ENCODE data around the gene STARD6.
"Not testable (repeated sequence)": the region's sequence is repeated elsewhere in the genome, so short reads cannot be mapped to it uniquely, and the experiment has no call there.

DNA sequence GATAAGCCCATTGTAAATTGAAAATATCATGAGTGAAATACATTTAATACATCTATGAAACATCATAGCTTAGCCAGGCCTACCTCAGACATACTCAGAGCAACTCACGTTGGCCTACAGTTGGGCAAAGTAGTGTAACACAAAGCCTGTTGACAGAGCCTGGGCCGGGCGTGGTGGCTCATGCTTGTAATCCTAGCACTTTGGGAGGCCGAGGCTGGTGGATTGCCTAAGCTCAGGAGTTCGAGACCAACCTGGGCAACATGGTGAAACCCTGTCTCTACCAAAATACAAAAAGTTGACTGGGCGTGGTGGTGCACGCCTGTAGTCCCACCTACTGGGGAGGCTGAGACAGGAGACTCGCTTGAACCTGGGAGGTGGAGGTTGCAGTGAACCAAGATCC lies 58.7 kb downstream of the STARD6 start:
- TF ChIP-seq, protein P1, sequence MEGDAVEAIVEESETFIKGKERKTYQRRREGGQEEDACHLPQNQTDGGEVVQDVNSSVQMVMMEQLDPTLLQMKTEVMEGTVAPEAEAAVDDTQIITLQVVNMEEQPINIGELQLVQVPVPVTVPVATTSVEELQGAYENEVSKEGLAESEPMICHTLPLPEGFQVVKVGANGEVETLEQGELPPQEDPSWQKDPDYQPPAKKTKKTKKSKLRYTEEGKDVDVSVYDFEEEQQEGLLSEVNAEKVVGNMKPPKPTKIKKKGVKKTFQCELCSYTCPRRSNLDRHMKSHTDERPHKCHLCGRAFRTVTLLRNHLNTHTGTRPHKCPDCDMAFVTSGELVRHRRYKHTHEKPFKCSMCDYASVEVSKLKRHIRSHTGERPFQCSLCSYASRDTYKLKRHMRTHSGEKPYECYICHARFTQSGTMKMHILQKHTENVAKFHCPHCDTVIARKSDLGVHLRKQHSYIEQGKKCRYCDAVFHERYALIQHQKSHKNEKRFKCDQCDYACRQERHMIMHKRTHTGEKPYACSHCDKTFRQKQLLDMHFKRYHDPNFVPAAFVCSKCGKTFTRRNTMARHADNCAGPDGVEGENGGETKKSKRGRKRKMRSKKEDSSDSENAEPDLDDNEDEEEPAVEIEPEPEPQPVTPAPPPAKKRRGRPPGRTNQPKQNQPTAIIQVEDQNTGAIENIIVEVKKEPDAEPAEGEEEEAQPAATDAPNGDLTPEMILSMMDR (IDR thresholded peaks at IDR 0.05) = not testable (repeated sequence)
- not testable (repeated sequence) for TF ChIP-seq POLR2A (IDR thresholded peaks at IDR 0.05); POLR2AphosphoS5 (IDR thresholded peaks at IDR 0.05; ENCODE audit: insufficient read depth in 1 of 2, low read depth in 1 of 2)

All from vagina (tissue), 2 donors.